Measurements from ENCODE around the gene CLEC16A. TPM values are rescaled to one million over a fixed set of nuclear protein-coding genes. Genes with fewer than 3 reads are reported as not detected.

CLEC16A gene
- total RNA-seq, 2 experiments from 2014 or later, result 18.4 to 20.1 TPM

GRCh38 chr16:11090232-11090631, 145.9 kb downstream of the CLEC16A start:
- no peaks in the 10 kb centered on the region for H3K9me3 Mint-ChIP-seq
- DNase-seq, result no peak
- H3K4me3 Mint-ChIP-seq, result no peak overlapping the region
- peaks cover 70% of the 10 kb centered on the region for H3K4me1 Mint-ChIP-seq (ENCODE audit: low read depth)
- peaks cover 7% of the 10 kb centered on the region for H3K36me3 Mint-ChIP-seq (ENCODE audit: low read depth)
- H3K27ac Mint-ChIP-seq, result no peak overlapping the region
- no peaks in the 10 kb centered on the region for H3K27me3 Mint-ChIP-seq (ENCODE audit: low read depth)
- intact Hi-C loops (cut with micrococcal nuclease), result loop anchor here (10.0 kb wide), 2 partner anchors 345 to 495 kb away; partner anchors contain the start of genes LITAF and NUBP1
- CTCF ChIA-PET, result no interaction called here

DNA sequence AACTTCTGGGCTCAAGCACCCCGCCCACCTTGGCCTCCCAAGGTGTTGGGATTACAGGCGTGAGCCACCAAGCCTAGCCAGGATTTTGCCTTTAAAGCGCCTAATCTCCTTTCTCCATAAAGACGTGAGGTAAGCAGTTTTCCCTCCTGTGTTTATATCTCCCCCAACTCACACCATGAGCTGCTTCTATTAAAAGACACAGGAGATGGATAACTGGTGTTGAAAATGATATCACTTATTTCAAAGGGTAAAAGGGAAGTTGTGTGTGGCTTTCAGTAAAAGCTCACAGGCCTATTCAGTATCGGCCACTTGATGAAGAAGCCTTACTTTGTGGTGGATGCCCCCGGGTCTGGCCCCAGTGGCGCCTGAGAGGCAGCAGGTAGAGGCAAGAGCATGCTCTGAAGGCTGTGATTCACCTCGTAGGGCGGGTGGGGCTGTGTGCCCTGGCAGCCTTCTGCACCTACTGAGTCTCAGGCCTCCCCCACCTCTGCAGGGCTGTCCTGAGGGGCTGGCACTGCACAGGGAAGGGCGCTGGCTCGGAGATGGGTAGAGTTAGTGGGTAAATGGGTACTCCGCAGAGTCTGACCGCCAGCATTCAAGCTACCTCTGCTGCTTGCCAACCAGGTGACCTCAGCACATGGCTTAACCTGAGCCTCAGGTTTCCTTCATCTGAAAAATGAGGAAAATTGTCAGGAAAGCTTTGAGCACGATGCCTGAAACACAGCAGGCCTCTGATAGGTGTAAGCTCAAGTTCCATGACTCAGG, 146.8 kb downstream of the CLEC16A start:
- intact Hi-C loops (cut with micrococcal nuclease), result loop anchor here (10.0 kb wide), 2 partner anchors 346 to 494 kb away; partner anchors contain the start of genes LITAF and NUBP1
- H3K4me3 Mint-ChIP-seq, result no peak overlapping the region

GRCh38 chr16:11092788-11093571, 148.6 kb downstream of the CLEC16A start:
- CTCF ChIA-PET, result interaction anchor here (0.9 to 2.6 kb wide), 3 partner anchors 13 to 121 kb away, joined by 4 to 7 read pairs (median 6); no protein-coding TSS in a partner anchor
- intact Hi-C loops (cut with micrococcal nuclease), result loop anchor here (10.0 kb wide), 2 partner anchors 348 to 492 kb away; partner anchors contain the start of genes LITAF and NUBP1
- DNase-seq, result no peak
- Mint-ChIP-seq H3K4me1 (ENCODE audit: low read depth) (peaks cover 81% of the 10 kb centered on the region), H3K27me3 (ENCODE audit: low read depth) (no peaks in the 10 kb centered on the region), H3K27ac (peak overlapping the region; percentile 95), H3K9me3 (no peaks in the 10 kb centered on the region), H3K36me3 (ENCODE audit: low read depth) (peaks cover 8% of the 10 kb centered on the region), H3K4me3 (peak overlapping the region; percentile 8)

More for the DNA sequence above, 146.8 kb downstream of the CLEC16A start:
- H3K36me3 Mint-ChIP-seq (ENCODE audit: low read depth), result peaks cover 8% of the 10 kb centered on the region
- CTCF ChIA-PET, result interaction anchor here (1.1 kb wide), 1 partner anchor 15 kb away, joined by 5 read pairs; no protein-coding TSS in a partner anchor
- H3K27me3 Mint-ChIP-seq (ENCODE audit: low read depth), result no peaks in the 10 kb centered on the region
- peaks cover 76% of the 10 kb centered on the region for H3K4me1 Mint-ChIP-seq (ENCODE audit: low read depth)
- H3K27ac Mint-ChIP-seq, result no peak overlapping the region
- H3K9me3 Mint-ChIP-seq, result no peaks in the 10 kb centered on the region
- peak; percentile 64 for DNase-seq

DNA sequence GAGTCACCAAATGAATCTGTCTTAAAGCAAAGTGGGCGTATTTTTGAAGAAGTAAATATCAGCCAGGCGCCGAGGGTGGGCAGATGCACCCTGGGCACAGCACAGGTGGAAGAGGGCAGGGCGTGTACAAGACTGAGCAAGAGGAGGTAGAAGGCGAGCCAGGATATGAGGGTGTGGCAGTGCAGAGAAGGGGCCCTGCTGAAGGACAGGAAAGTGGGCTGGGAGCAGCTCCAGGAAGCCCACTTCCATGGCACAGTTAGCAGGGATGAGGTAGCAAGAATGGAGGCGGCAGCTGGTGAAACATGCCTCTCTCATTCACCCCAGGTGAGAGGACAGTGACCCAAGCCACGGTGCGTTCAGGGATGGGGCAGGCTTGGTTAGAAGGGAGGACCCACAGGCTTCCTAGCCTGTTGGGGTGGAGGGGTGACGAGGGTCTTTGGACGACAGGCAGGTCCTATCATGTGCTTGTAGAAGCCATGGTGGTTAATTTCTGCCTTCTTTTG, 149.3 kb downstream of the CLEC16A start:
- H3K9me3 Mint-ChIP-seq, result no peaks in the 10 kb centered on the region
- no peaks in the 10 kb centered on the region for H3K27me3 Mint-ChIP-seq (ENCODE audit: low read depth)
- CTCF ChIA-PET, result interaction anchor here (0.9 to 2.6 kb wide), 5 partner anchors 12 to 161 kb away, joined by 3 to 7 read pairs (median 4); no protein-coding TSS in a partner anchor
- H3K36me3 Mint-ChIP-seq (ENCODE audit: low read depth), result peaks cover 8% of the 10 kb centered on the region
- peak overlapping the region; percentile 95 for H3K27ac Mint-ChIP-seq
- intact Hi-C loops (cut with micrococcal nuclease), result loop anchor here (1.0 to 10.0 kb wide), 10 partner anchors 14 to 491 kb away; partner anchors contain the start of genes LITAF and NUBP1
- peak overlapping the region; percentile 8 for H3K4me3 Mint-ChIP-seq
- no peak for DNase-seq
- peaks cover 75% of the 10 kb centered on the region for H3K4me1 Mint-ChIP-seq (ENCODE audit: low read depth)

GRCh38 chr16:11094075-11094856, 149.9 kb downstream of the CLEC16A start:
- CTCF ChIA-PET, result interaction anchor here (0.7 to 2.6 kb wide), 13 partner anchors 11 to 162 kb away, joined by 3 to 14 read pairs (median 5); partner anchors contain the start of gene SOCS1
- Mint-ChIP-seq H3K4me3 (peak overlapping the region; percentile 11), H3K4me1 (ENCODE audit: low read depth) (peaks cover 68% of the 10 kb centered on the region), H3K27me3 (ENCODE audit: low read depth) (no peaks in the 10 kb centered on the region), H3K27ac (peak overlapping the region; percentile 95), H3K36me3 (ENCODE audit: low read depth) (peaks cover 8% of the 10 kb centered on the region), H3K9me3 (no peaks in the 10 kb centered on the region)
- intact Hi-C loops (cut with micrococcal nuclease), result loop anchor here (1.0 to 10.0 kb wide), 10 partner anchors 15 to 491 kb away; partner anchors contain the start of genes LITAF and NUBP1
- peak; percentile 88 for DNase-seq

DNA sequence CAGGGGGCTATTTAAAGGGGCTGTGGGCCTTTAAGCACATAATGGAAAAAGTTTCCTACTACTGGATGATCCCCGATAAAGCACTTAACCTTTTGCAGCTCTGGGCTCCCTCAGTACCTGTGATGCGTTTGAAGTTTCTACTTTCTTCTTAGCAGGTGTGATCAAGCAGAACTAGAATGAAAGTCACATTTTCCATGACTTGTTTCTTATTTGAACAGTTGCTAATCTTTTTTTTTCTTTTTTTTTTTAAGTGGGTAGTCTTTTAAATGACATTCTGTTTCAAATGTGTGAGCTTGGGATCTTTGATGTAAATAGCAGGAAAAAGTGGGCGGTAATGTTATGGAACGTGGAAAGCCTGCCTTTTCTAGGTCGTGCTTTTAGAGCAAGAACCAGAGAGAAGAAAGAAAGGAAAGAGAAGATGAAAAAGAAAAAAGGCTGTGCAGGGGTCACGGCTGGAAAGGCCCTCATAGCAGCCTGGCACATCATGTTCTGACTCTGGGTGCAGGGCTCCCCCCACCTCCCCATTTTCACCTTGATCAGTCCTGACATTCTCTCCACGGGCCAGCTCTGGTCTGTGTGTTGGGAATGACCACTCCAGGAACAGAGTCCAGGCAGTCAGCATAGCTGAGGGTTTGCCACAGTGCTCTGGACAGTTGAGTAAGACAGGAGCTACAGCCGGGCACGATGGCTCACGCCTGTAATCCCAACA, 150.6 kb downstream of the CLEC16A start:
- intact Hi-C loops (cut with micrococcal nuclease), result loop anchor here (1.0 to 10.0 kb wide), 12 partner anchors 10 to 490 kb away; partner anchors contain the start of genes LITAF and NUBP1
- CTCF ChIA-PET, result interaction anchor here (0.6 to 2.6 kb wide), 14 partner anchors 10 to 218 kb away, joined by 3 to 14 read pairs (median 6); partner anchors contain the start of gene SOCS1
- DNase-seq, result peak; percentile 61
- H3K27ac Mint-ChIP-seq, result peak overlapping the region; percentile 95
- peaks cover 69% of the 10 kb centered on the region for H3K4me1 Mint-ChIP-seq (ENCODE audit: low read depth)
- peak overlapping the region; percentile 54 for H3K4me3 Mint-ChIP-seq
- H3K9me3 Mint-ChIP-seq, result no peaks in the 10 kb centered on the region
- no peaks in the 10 kb centered on the region for H3K27me3 Mint-ChIP-seq (ENCODE audit: low read depth)
- H3K36me3 Mint-ChIP-seq (ENCODE audit: low read depth), result peaks cover 5% of the 10 kb centered on the region

DNA sequence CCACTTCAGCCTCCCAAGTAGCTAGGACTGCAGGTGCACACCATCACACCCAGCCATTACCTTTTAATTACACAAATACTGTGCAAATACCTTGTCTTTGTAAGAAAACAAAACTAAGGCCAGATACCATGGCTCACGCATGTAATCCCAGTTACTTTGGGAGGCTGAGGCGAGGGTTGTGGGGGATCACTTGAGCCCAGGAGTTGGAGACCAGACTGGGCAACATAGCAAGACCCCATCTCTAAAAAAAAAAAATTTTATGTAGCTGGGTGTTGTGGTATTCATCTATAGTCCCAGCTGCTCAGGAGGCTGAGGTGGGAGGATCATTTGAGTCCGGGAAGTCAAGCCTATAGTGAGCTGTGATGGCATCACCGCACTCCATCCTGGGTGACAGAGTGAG, 151.6 kb downstream of the CLEC16A start:
- H3K27ac Mint-ChIP-seq, result peak overlapping the region; percentile 95
- peaks cover 5% of the 10 kb centered on the region for H3K36me3 Mint-ChIP-seq (ENCODE audit: low read depth)
- no peaks in the 10 kb centered on the region for H3K9me3 Mint-ChIP-seq
- H3K4me3 Mint-ChIP-seq, result no peak overlapping the region
- intact Hi-C loops (cut with micrococcal nuclease), result loop anchor here (1.0 to 10.0 kb wide), 6 partner anchors 9 to 489 kb away; partner anchors contain the start of genes LITAF and NUBP1
- peaks cover 71% of the 10 kb centered on the region for H3K4me1 Mint-ChIP-seq (ENCODE audit: low read depth)
- CTCF ChIA-PET, result interaction anchor here (0.6 to 2.3 kb wide), 4 partner anchors 9 to 194 kb away, joined by 4 to 14 read pairs (median 5); no protein-coding TSS in a partner anchor
- no peaks in the 10 kb centered on the region for H3K27me3 Mint-ChIP-seq (ENCODE audit: low read depth)
- DNase-seq, result no peak

- H3K9me3 Mint-ChIP-seq, result no peaks in the 10 kb centered on the region
- CTCF ChIA-PET, result interaction anchor here (0.6 to 1.2 kb wide), 4 partner anchors 9 to 158 kb away, joined by 3 to 4 read pairs (median 3); partner anchors contain the start of gene SOCS1
- peaks cover 64% of the 10 kb centered on the region for H3K4me1 Mint-ChIP-seq (ENCODE audit: low read depth)
- intact Hi-C loops (cut with micrococcal nuclease), result loop anchor here (10.0 kb wide), 2 partner anchors 352 to 488 kb away; partner anchors contain the start of genes LITAF and NUBP1
- no peaks in the 10 kb centered on the region for H3K27me3 Mint-ChIP-seq (ENCODE audit: low read depth)
- no peak overlapping the region for H3K27ac Mint-ChIP-seq
- H3K4me3 Mint-ChIP-seq, result no peak overlapping the region
- H3K36me3 Mint-ChIP-seq (ENCODE audit: low read depth), result peaks cover 5% of the 10 kb centered on the region
- DNase-seq, result no peak
Observed at GRCh38 chr16:11097094-11097786, 152.9 kb downstream of the CLEC16A start.

GRCh38 chr16:11097787-11098167, 153.4 kb downstream of the CLEC16A start:
- Mint-ChIP-seq H3K9me3 (no peaks in the 10 kb centered on the region), H3K36me3 (ENCODE audit: low read depth) (peaks cover 3% of the 10 kb centered on the region), H3K4me1 (ENCODE audit: low read depth) (peaks cover 63% of the 10 kb centered on the region), H3K4me3 (no peak overlapping the region), H3K27ac (no peak overlapping the region), H3K27me3 (ENCODE audit: low read depth) (no peaks in the 10 kb centered on the region)
- CTCF ChIA-PET, result interaction anchor here (0.7 to 1.2 kb wide), 3 partner anchors 9 to 158 kb away, joined by 3 to 4 read pairs (median 3); partner anchors contain the start of gene SOCS1
- no peak for DNase-seq
- intact Hi-C loops (cut with micrococcal nuclease), result loop anchor here (10.0 kb wide), 2 partner anchors 353 to 487 kb away; partner anchors contain the start of genes LITAF and NUBP1
